GM12874 (cell line): ENCODE measurements around the gene TIMM44.

ENCODE experiments used
- TF ChIP-seq, protein P1 (sequence below): IDR thresholded peaks from 2 replicates; pipeline ENCODE4 v1.5.1; 2011; ENCODE audit warnings: low read depth, mild to moderate bottlenecking, control low read depth, low read length, moderate library complexity; ENCODE audit not compliant: insufficient read depth

Gene TIMM44

DNA sequence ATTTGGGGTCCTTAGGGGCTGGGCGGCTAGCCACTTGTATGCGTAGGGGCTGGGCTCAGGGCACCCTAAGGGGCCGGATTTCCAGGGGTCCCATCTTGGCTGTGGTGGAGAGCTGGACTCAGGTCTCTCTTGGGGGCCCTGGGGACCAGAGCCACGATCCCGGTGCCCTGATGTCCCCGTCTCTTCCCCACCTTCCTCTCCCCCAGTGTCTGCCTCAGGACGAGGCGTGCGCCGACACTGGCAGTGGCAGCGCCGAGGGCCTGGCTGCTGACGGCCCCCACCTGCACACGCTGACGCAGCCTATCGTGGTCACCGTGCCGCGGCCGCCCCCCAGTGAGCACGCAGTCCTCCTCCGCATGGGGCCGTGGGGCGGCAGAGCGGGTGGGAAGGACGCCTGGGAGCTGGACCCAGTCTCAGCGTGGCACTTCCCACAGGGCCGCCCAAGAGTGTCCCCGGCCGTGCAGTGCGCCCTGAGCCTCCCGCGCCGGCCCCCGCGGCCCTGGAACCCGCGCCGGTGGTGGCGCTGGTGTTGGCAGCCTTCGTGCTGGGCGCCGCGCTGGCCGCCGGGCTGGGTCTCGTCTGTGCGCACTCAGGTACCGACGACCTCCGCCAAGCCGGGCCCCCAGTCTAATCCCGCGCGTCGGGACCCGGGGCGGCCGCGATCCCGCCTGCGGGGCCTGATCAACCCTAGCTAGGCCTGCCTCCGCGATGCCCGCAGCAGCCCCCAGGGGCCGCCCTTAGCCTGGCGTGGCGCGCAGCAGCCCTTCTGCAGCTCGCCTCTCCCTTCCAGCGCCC lies 26.0 kb downstream of the TIMM44 start:
- TF ChIP-seq, protein P1, sequence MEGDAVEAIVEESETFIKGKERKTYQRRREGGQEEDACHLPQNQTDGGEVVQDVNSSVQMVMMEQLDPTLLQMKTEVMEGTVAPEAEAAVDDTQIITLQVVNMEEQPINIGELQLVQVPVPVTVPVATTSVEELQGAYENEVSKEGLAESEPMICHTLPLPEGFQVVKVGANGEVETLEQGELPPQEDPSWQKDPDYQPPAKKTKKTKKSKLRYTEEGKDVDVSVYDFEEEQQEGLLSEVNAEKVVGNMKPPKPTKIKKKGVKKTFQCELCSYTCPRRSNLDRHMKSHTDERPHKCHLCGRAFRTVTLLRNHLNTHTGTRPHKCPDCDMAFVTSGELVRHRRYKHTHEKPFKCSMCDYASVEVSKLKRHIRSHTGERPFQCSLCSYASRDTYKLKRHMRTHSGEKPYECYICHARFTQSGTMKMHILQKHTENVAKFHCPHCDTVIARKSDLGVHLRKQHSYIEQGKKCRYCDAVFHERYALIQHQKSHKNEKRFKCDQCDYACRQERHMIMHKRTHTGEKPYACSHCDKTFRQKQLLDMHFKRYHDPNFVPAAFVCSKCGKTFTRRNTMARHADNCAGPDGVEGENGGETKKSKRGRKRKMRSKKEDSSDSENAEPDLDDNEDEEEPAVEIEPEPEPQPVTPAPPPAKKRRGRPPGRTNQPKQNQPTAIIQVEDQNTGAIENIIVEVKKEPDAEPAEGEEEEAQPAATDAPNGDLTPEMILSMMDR, result peak; percentile 87

DNA sequence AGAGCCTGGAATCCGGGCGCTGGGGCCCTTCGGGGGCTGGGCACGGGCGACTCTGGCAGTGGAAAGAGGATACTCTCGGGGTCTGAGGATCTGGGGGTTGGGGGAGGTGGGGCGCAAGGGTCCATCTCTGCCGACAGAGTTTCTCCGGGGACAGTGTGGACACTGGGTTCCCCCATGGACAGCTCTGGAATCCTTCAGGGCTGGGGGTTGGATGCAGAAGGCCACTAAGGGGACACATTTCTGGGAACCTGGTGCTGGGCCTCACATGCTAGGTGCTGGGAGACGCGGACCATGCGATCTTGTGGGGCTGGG lies 26.6 kb downstream of the TIMM44 start:
- TF ChIP-seq, protein P1, result no peak

DNA sequence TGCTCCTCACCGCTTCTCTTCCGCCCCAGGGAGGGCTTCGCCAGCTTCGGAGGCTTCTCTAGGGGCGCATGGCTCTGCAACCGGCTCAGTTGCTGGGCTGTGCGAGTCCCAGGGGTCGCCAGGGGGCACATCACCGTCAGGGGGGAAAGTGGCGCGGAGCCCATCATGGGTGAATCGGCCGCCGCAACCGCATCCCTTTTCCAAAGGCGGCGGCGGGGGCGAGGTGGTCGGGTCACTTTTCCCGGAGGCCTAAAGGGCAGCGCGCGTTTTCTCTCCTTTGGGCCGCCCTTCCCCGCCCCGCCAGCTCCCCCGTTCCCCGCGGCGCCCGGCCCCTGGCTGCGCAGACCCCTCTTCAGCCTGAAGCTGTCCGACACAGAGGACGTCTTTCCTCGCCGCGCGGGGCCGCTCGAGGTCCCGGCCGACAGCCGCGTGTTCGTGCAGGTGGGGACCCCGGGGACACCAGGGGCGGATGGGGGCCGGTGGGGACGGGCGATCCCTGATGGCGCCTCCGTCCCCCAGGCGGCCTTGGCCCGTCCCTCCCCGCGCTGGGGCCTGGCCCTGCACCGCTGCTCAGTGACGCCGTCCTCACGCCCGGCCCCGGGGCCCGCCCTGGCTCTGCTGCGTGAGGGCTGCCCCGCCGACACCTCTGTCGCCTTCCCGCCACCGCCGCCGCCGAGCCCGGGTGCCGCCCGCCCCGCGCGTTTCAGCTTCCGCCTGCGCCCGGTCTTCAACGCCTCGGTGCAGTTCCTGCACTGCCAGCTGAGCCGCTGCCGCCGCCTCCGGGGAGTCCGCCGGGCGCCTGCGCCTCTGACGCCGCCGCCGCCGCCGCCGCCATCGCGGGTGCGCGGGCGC lies 27.1 kb downstream of the TIMM44 start:
- TF ChIP-seq, protein P1, result no peak

DNA sequence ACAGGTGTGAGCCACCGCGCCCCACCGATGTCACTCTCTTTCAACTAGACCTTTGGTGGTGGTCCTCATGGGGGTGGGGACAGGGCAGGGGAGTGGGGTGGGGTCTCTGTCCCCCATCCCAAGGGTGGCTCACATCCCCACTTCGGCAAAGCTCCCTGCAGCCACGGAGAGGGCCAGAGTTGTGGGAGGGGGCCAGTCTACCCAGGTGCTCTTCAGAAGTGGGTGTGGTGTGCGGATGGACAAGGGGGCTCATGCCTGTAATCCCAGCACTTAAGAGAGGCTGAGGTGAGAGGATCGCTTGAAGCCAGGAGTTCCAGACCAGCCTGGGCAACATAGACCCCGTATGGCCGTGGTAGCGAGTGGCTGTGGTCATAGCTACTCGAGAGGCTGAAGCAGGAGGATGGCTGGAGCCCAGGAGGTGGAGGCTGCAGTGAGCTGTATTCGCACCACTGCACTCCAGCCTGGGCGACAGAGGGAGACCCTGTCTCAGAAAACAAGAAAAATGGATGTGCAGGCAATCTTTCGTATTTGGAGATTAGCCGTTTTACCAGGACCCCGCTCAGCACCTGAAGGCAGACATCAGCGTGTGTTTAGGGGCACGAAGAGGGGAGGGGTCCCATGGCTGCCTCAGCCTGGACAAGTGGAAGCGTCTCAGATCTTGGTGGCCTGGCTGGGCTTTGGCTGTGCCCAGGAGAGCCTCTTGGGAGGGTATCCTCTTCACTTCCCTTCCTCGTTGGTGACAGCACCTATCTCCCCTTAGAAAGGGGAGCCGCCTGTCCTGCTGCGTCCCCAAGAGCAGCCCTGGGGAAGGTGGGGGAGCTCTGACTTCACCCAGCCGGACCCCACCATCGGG lies 28.0 kb downstream of the TIMM44 start:
- TF ChIP-seq, protein P1, result no peak

DNA sequence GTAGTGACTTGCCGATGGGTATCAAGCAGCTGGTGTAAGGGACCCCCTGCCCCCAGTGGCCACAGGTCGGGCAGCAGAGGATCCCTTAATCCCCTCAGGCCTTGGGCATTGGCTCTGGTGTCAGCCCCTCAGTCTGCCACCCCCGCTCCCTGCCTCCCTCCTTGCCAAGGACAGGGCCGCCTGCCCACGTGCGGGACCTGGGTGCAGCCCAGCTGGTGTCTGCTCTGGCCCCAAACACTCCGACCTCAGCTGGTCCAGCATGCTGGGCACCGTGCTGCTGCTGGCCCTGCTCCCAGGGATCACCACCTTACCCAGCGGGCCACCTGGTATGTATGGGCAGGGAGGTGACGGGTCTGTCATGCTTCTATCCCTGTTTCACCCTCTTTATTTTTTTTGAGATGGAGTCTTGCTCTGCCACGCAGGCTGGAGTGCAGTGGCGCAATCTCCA lies 28.8 kb downstream of the TIMM44 start, which contains the start of gene TGFBR3L:
TSS of gene TGFBR3L (plus strand) at position 233 of the 448 bp plus-strand sequence.
- TF ChIP-seq, protein P1, result no peak

DNA sequence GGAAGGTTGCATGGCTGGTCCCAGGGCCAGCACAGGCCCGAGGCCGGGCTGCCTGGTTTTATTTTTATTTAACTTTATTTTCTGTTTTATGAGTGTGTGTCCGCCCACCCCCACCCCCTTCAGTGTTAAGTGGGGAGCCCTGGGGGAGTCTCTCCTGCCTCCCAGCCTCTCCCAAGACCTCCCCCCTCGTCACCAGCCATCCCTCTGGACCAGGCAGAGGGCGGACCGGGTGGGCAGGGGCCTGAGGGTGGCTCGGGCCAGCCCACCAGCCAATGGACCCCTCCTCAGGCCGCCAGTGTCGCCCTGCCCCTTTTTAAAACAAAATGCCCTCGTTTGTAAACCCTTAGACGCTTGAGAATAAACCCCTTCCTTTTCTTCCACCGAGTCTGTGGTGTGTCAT lies 29.4 kb downstream of the TIMM44 start:
- TF ChIP-seq, protein P1, result no peak
